GM12878 (cell line): Measurements from ENCODE around the gene ATP1B2. TPM values are rescaled to one million over a fixed set of nuclear protein-coding genes. Genes with fewer than 3 reads are reported as not detected.

Experiments used
- ATAC-seq: fragments of 200-7000 bp; cut with Tn5 transposase; 3 replicates; pipeline ENCODE4 v1.9.1; 2020; ENCODE audit warnings: mild to moderate bottlenecking, moderate library complexity
- BruUV-seq: library from RNA; stranded (reverse); fragments of 400-500 nt; replicated peaks from 2 replicates; lab custom pipeline; 2021; lab: Mats Ljungman, UMichigan
- CTCF ChIA-PET: fragments of 300-600 bp; sonication (Branson Sonifier 250); formaldehyde crosslinking; extraction: SDS; loops from one replicate; lab custom pipeline; 2021; ENCODE audit warnings: inconsistent platforms; lab: Yijun Ruan, JAX
- POLR2A ChIA-PET: fragments of 350-600 bp; formaldehyde crosslinking; extraction: SDS; loops from one replicate; lab custom pipeline; 2021; ENCODE audit warnings: inconsistent platforms; lab: Charles Lee
- RAD21 ChIA-PET: fragments of 300-600 bp; sonication (Branson Sonifier 250); formaldehyde crosslinking; loops from one replicate; lab custom pipeline; 2023; ENCODE audit warnings: antibody characterized with exemption; ENCODE audit not compliant: unreplicated experiment; lab: Charles Lee
- SMC1A ChIA-PET: fragments of 300-600 bp; sonication (Branson Sonifier 250); formaldehyde crosslinking; loops from one replicate; lab custom pipeline; 2023; ENCODE audit not compliant: unreplicated experiment, uncharacterized antibody; lab: Charles Lee
- DNase-seq: peaks from one replicate; pipeline ENCODE4 v3.0.0-alpha.2; 2011; ENCODE audit warnings: low read depth, low spot score
- FAIRE-seq: peaks from 3 replicates; lab custom pipeline; 2011; peaks lifted over from hg19 to GRCh38; lab: Jason Lieb, UNC
- H2AFZ ChIP-seq: 2 replicates; pipeline ENCODE4 v1.6.0; 2011; ENCODE audit warnings: low read depth, low read length, control low read depth; ENCODE audit not compliant: control insufficient read depth
- H3K27ac ChIP-seq: 2 replicates; pipeline ENCODE4 v1.5.1; 2011; ENCODE audit warnings: control low read depth; ENCODE audit not compliant: control insufficient read depth, insufficient read depth
- H3K27me3 ChIP-seq, 2 experiments: replicated peaks in 1 of 2; 2 replicates each; pipeline versions ENCODE4 v1.6.0 to v1.6.1; 2011; ENCODE audit warnings: low read length in 1 of 2; ENCODE audit not compliant: control insufficient read depth in 2 of 2, insufficient read depth in 2 of 2
- H3K36me3 ChIP-seq, 2 experiments: 2 replicates each; pipeline ENCODE4 v1.5.1; 2011; ENCODE audit warnings: low read length in 1 of 2; ENCODE audit not compliant: control insufficient read depth in 2 of 2, insufficient read depth in 2 of 2
- H3K4me1 ChIP-seq: 2 replicates; pipeline ENCODE4 v1.6.1; 2011; ENCODE audit warnings: mild to moderate bottlenecking, low read length, moderate library complexity, mixed read lengths; ENCODE audit not compliant: control insufficient read depth, insufficient read depth
- H3K4me2 ChIP-seq: 2 replicates; pipeline ENCODE4 v1.6.0; 2011; ENCODE audit warnings: control low read depth; ENCODE audit not compliant: control insufficient read depth, insufficient read depth
- H3K4me3 ChIP-seq: fragments of 200-600 bp; sonication (generic); 2 replicates; pipeline ENCODE4 v1.5.1; 2016
- H3K79me2 ChIP-seq: 2 replicates; pipeline ENCODE4 v1.6.0; 2011; ENCODE audit warnings: low read length; ENCODE audit not compliant: control insufficient read depth, insufficient read depth
- H3K9ac ChIP-seq: 2 replicates; pipeline ENCODE4 v1.8.0; 2011; ENCODE audit warnings: low read length, control low read depth, mixed read lengths; ENCODE audit not compliant: control insufficient read depth, insufficient read depth
- H3K9me3 ChIP-seq: replicated peaks from 3 replicates; pipeline ENCODE4 v1.5.1; 2011; ENCODE audit warnings: mild to moderate bottlenecking, low read length; ENCODE audit not compliant: control insufficient read depth, insufficient read depth
- H4K20me1 ChIP-seq: 2 replicates; pipeline ENCODE4 v1.6.0; 2011; ENCODE audit not compliant: control insufficient read depth, insufficient read depth
- BCLAF1 ChIP-seq: fragments of 450-650 bp; IDR thresholded peaks from 2 replicates; pipeline ENCODE4 v1.6.1; 2017; ENCODE audit warnings: antibody characterized with exemption, mild to moderate bottlenecking, moderate library complexity
- ELK1 ChIP-seq: IDR thresholded peaks from 2 replicates; pipeline ENCODE4 v1.6.1; 2012; ENCODE audit warnings: low read depth, low read length, improper control_type of control experiment
- NRF1 ChIP-seq: conservative IDR thresholded peaks from 2 replicates; pipeline ENCODE4 v1.6.1; 2011; ENCODE audit warnings: mild to moderate bottlenecking, low read depth, low read length, improper control_type of control experiment
- RFX5 ChIP-seq: IDR thresholded peaks from 2 replicates; pipeline ENCODE4 v1.6.1; 2011; ENCODE audit warnings: low read depth, low read length, improper control_type of control experiment
- RUNX3 ChIP-seq: IDR thresholded peaks from 2 replicates; pipeline ENCODE4 v1.6.1; 2012; ENCODE audit warnings: low read length, inconsistent platforms
- TCF3 ChIP-seq: IDR thresholded peaks from 2 replicates; pipeline ENCODE4 v1.6.1; 2012; ENCODE audit warnings: low read depth, mild to moderate bottlenecking, low read length, borderline replicate concordance; ENCODE audit not compliant: insufficient read depth
- ZBED1 ChIP-seq: IDR thresholded peaks from 2 replicates; pipeline ENCODE4 v1.6.1; 2016; ENCODE audit warnings: borderline replicate concordance
- ZBTB4 ChIP-seq: fragments of 450-650 bp; formaldehyde crosslinking; IDR thresholded peaks from 2 replicates; pipeline ENCODE4 v1.4.0; 2022; ENCODE audit warnings: mild to moderate bottlenecking, moderate library complexity
- ZNF592 ChIP-seq: fragments of 450-650 bp; IDR thresholded peaks from 2 replicates; pipeline ENCODE4 v1.6.1; 2017; ENCODE audit warnings: mild to moderate bottlenecking, moderate library complexity
- WGBS: methylation state at CpG from one replicate; pipeline ENCODE4 v1.1.6; 2016; ENCODE audit warnings: low lambda C conversion rate; ENCODE audit not compliant: insufficient replicate concordance, insufficient coverage; ENCODE audit errors: missing lambda C conversion rate; 5-methylcytosine and 5-hydroxymethylcytosine counted together
- in situ Hi-C: fragments of 300-500 bp; cut with MboI; formaldehyde crosslinking; loops from 9 replicates; pipeline ENCODE4 v1.14.3; 2018; ENCODE audit warnings: mixed read lengths
- intact Hi-C: fragments of 100-400 bp; cut with micrococcal nuclease; formaldehyde crosslinking; loops from one replicate; pipeline ENCODE4 v1.14.2; 2022; ENCODE audit not compliant: unreplicated experiment
- polyA plus RNA-seq, 11 experiments: library from polyadenylated mRNA; depleted of rRNA in 4 of 11; unstranded in 6 of 11; stranded (reverse) in 5 of 11; fragments of >200 nt; fragmentation: Nextera tagmentation in 4 of 11; fragmentation: Illumina TruSeq in 1 of 11; extraction: Ambion mirVana in 4 of 11; extraction: Trizol in 1 of 11; gene quantifications; 1 replicate in 1 of 11; 2 replicates in 10 of 11; pipeline versions ENCODE4 v1.2.1 to v1.2.3, GENCODE V29; 2011 to 2016; ENCODE audit warnings: inconsistent platforms in 2 of 11, missing spikeins in 2 of 11, low read depth in 1 of 11
- total RNA-seq, 4 experiments: library from RNA; depleted of rRNA in 3 of 4; stranded (reverse); fragments of >200 nt in 3 of 4; fragmentation: Illumina TruSeq in 1 of 4; extraction: Trizol in 1 of 4; gene quantifications; 2 replicates each; pipeline versions ENCODE4 v1.2.1 to v1.2.3, GENCODE V29; 2013 to 2021

The ATP1B2 gene
- total and polyA plus RNA-seq, 10 of the 15 experiments (the other 5 are each of a cell fraction or from before 2014, with no cell fraction given): 0.03 to 0.29 (median 0.15) TPM; not detected in 3

- no peak overlapping the region for H3K9ac ChIP-seq
- ChIA-PET CTCF (interaction anchor here (0.6 to 8.2 kb wide), 17 partner anchors 10 to 169 kb away, joined by 3 to 128 read pairs (median 4); partner anchors contain the start of genes TP53 and WRAP53), RAD21 (interaction anchor here (1.0 to 2.0 kb wide), 2 partner anchors 16 to 55 kb away, joined by 3 to 30 read pairs; partner anchors contain the start of genes TP53 and WRAP53), SMC1A (interaction anchor here (0.6 to 1.7 kb wide), 3 partner anchors 54 to 528 kb away, joined by 3 to 20 read pairs (median 8); partner anchors contain the start of genes TP53 and WRAP53), POLR2A (interaction anchor here (0.5 to 3.9 kb wide), 4 partner anchors 47 to 271 kb away, joined by 3 to 22 read pairs (median 5); partner anchors contain the start of genes MPDU1, TP53 and WRAP53)
- in situ Hi-C loops (no loop called here), intact Hi-C loops (loop anchor here (5.0 kb wide), 1 partner anchor 46 kb away; no protein-coding TSS in a partner anchor)
- no peak overlapping the region for H3K4me2 ChIP-seq
- H3K4me1 ChIP-seq: peaks cover 1% of the 10 kb centered on the region
- ATAC-seq (no peak), DNase-seq (no peak), FAIRE-seq (no peak)
- WGBS: 37% methylated on average over 11 of the region's 11 CpGs
- no peak overlapping the region for H3K4me3 ChIP-seq
- H2AFZ ChIP-seq: no peak overlapping the region
- H3K36me3 ChIP-seq: no peaks in the 10 kb centered on the region
- H3K27ac ChIP-seq: no peak overlapping the region
- no peaks in the 10 kb centered on the region for H3K27me3 ChIP-seq
- H3K79me2 ChIP-seq: peaks cover 2% of the 10 kb centered on the region
- H3K9me3 ChIP-seq: no peaks in the 10 kb centered on the region
- no TSS peak for BruUV-seq
- H4K20me1 ChIP-seq: no peaks in the 10 kb centered on the region
- TF ChIP-seq ZNF592: no peak
- no peak for TF ChIP-seq ZBTB4
- TF ChIP-seq RUNX3: no peak
- no peak for TF ChIP-seq RFX5
- TF ChIP-seq NRF1: no peak
- TF ChIP-seq ZBED1: no peak
- no peak for TF ChIP-seq BCLAF1
- no peak for TF ChIP-seq ELK1
- no peak for TF ChIP-seq TCF3
Observed at GRCh38 chr17:7631398-7632380, 19.0 kb upstream of the ATP1B2 start.
